Liver (tissue), 9 donors: ENCODE data around the gene CTSV. TPM values are rescaled to one million over a fixed set of nuclear protein-coding genes. Genes with fewer than 3 reads are reported as not detected.
A peak's percentile ranks its signal among the peaks of the same experiment; 100 is the strongest.
"Not testable (repeated sequence)": the region's sequence is repeated elsewhere in the genome, so short reads cannot be mapped to it uniquely, and the experiment has no call there.

Experiments
- DNase-seq: peaks from one replicate; pipeline ENCODE4 v3.0.0-alpha.2; 2017; ENCODE audit warnings: low spot score
- H3K27ac ChIP-seq, 2 donors: one replicate each; pipeline ENCODE4 v1.7.0; 2013; ENCODE audit warnings: inconsistent platforms in 2 of 2, low read length in 2 of 2, control low read depth in 1 of 2, low read depth in 1 of 2, mild to moderate bottlenecking in 1 of 2
- H3K27me3 ChIP-seq, 4 donors: one replicate each; pipeline versions ENCODE4 v1.6.1 to v1.7.0; 2013; ENCODE audit warnings: low read length in 3 of 4, inconsistent platforms in 1 of 4, mild to moderate bottlenecking in 1 of 4, moderate library complexity in 1 of 4; ENCODE audit not compliant: control insufficient read depth in 4 of 4, insufficient read depth in 4 of 4
- H3K36me3 ChIP-seq, 4 donors: one replicate each; pipeline versions ENCODE4 v1.6.1 to v1.7.0; 2013; ENCODE audit warnings: low read length in 3 of 4, mild to moderate bottlenecking in 3 of 4, low read depth in 1 of 4, moderate library complexity in 1 of 4; ENCODE audit not compliant: control insufficient read depth in 4 of 4, insufficient read depth in 3 of 4
- H3K4me1 ChIP-seq, 4 donors: one replicate each; pipeline versions ENCODE4 v1.6.1 to v1.7.0; 2013; ENCODE audit warnings: low read length in 3 of 4, mild to moderate bottlenecking in 3 of 4, moderate library complexity in 1 of 4; ENCODE audit not compliant: control insufficient read depth in 4 of 4, insufficient read depth in 4 of 4
- H3K4me3 ChIP-seq, 3 donors: one replicate each; pipeline versions ENCODE4 v1.6.1 to v1.7.0; 2013; ENCODE audit warnings: low read length in 3 of 3, control low read depth in 1 of 3, low read depth in 1 of 3, mild to moderate bottlenecking in 1 of 3
- H3K9ac ChIP-seq, 2 donors: one replicate each; pipeline ENCODE4 v1.7.0; 2013; ENCODE audit warnings: low read length in 2 of 2, mild to moderate bottlenecking in 2 of 2, moderate library complexity in 2 of 2, control low read depth in 1 of 2, low read depth in 1 of 2
- H3K9me3 ChIP-seq, 4 donors: one replicate each; pipeline versions ENCODE4 v1.6.1 to v1.7.0; 2013; ENCODE audit warnings: low read length in 3 of 4; ENCODE audit not compliant: control insufficient read depth in 4 of 4
- HNF4A ChIP-seq, 2 donors: conservative IDR thresholded peaks; 2 replicates each; pipeline ENCODE4 v1.6.1; 2016; ENCODE audit warnings: antibody characterized with exemption in 2 of 2, mild to moderate bottlenecking in 2 of 2
- RXRA ChIP-seq, 2 donors: IDR thresholded peaks; 2 replicates each; pipeline ENCODE4 v1.6.1; 2017 to 2018; ENCODE audit warnings: antibody characterized with exemption in 2 of 2, mild to moderate bottlenecking in 1 of 2
- WGBS: extraction: QIAGEN DNeasy Blood & Tissue Kit; methylation state at CpG from one replicate; pipeline ENCODE4 v1.1.7; 2013; 5-methylcytosine and 5-hydroxymethylcytosine counted together
- polyA plus RNA-seq, 2 donors: library from polyadenylated mRNA; stranded (reverse) in 1 of 2; unstranded in 1 of 2; fragments of 200-250 nt in 1 of 2; fragments of >200 nt in 1 of 2; fragmentation: Nextera tagmentation in 1 of 2; extraction: Ambion mirVana in 1 of 2; gene quantifications; one replicate each; pipeline versions ENCODE4 v1.2.1 to v1.2.3, GENCODE V29; 2013 to 2015
- total RNA-seq, 2 donors: library from RNA; depleted of rRNA; stranded (reverse); fragments of >200 nt; gene quantifications; one replicate each; pipeline ENCODE4 v1.2.3, GENCODE V29; 2014
- donor health status: healthy.
- donor health status: healthy.
- donor health status: healthy.
- donor health status: healthy.
- donor health status: healthy.

CTSV gene
- total and polyA plus RNA-seq, 4 donors = 0.17 to 0.65 (median 0.30) TPM

GRCh38 chr9:96994531-96995016 is 44.4 kb downstream of the CTSV start:
- not testable (repeated sequence) for H3K4me3 ChIP-seq, H3K4me1 ChIP-seq, H3K27me3 ChIP-seq, H3K9ac ChIP-seq, DNase-seq, H3K9me3 ChIP-seq, H3K36me3 ChIP-seq, H3K27ac ChIP-seq
- no CpG with 5 or more reads among the region's 2 CpGs for WGBS

GRCh38 chr9:96992303-96992702 is 46.6 kb downstream of the CTSV start:
- H3K4me3 ChIP-seq, DNase-seq, H3K36me3 ChIP-seq, H3K9ac ChIP-seq, H3K27ac ChIP-seq, H3K9me3 ChIP-seq, H3K27me3 ChIP-seq, H3K4me1 ChIP-seq: not testable (repeated sequence)
- 90% methylated on average over 2 of the region's 2 CpGs for WGBS

GRCh38 chr9:96989747-96990318 is 49.1 kb downstream of the CTSV start:
- not testable (repeated sequence) for H3K27ac ChIP-seq, H3K9me3 ChIP-seq, H3K4me1 ChIP-seq, H3K36me3 ChIP-seq, DNase-seq, H3K4me3 ChIP-seq, H3K27me3 ChIP-seq, H3K9ac ChIP-seq
- 48% methylated on average over 1 of the region's 1 CpG for WGBS

- H3K36me3 ChIP-seq, H3K9me3 ChIP-seq, H3K4me1 ChIP-seq, H3K9ac ChIP-seq, H3K27me3 ChIP-seq, DNase-seq, H3K27ac ChIP-seq, H3K4me3 ChIP-seq: not testable (repeated sequence)
- peak; percentile 22 to 31 for TF ChIP-seq HNF4A (conservative IDR thresholded peaks at IDR 0.05)
- peak in 1 of 2 donors; percentile 30 for TF ChIP-seq RXRA (IDR thresholded peaks at IDR 0.05)
- 99% methylated on average over 2 of the region's 2 CpGs for WGBS
These were observed 54.1 kb downstream of the CTSV start for GRCh38 chr9:96984887-96985286.

- 93% methylated on average over 3 of the region's 3 CpGs for WGBS
- H3K9me3 ChIP-seq, H3K4me3 ChIP-seq, DNase-seq, H3K27me3 ChIP-seq, H3K4me1 ChIP-seq, H3K36me3 ChIP-seq, H3K27ac ChIP-seq, H3K9ac ChIP-seq: not testable (repeated sequence)
These were observed 54.8 kb downstream of the CTSV start for GRCh38 chr9:96984139-96984538.

GRCh38 chr9:96983496-96984122 is 55.3 kb downstream of the CTSV start:
- H3K27me3 ChIP-seq, H3K4me1 ChIP-seq, H3K4me3 ChIP-seq, H3K27ac ChIP-seq, H3K36me3 ChIP-seq, H3K9me3 ChIP-seq, DNase-seq, H3K9ac ChIP-seq: not testable (repeated sequence)
- WGBS = 97% methylated on average over 7 of the region's 7 CpGs

Other genes with a start within 250 kb of the CTSV start
- 1 to 10 TPM; 3.2 to 7.4 TPM for gene ZNF782, start 184.6 kb downstream of the CTSV start, total RNA-seq
- 1 to 10 TPM in 1 of 2 donors, under 1 TPM in 1; 0.70 to 1.0 TPM for gene ZNF782, start 184.6 kb downstream of the CTSV start, polyA plus RNA-seq
- not detected for gene NUTM2G, start 110.3 kb downstream of the CTSV start, total RNA-seq
- gene NUTM2G, start 110.3 kb downstream of the CTSV start, polyA plus RNA-seq = under 1 TPM in 1 of 2 donors, not detected in 1; 0.07 TPM